Effector memory CD4-positive, alpha-beta T cell (primary cell): ENCODE results near the gene MUC4.

Experiments
- DNase-seq, 3 donors: peaks; one replicate each; pipeline ENCODE4 v3.0.0-alpha.2; 2020
- H3K27ac ChIP-seq: 2 replicates; pipeline ENCODE4 v1.7.0; 2013; ENCODE audit warnings: mild to moderate bottlenecking, low read length, moderate library complexity; ENCODE audit not compliant: insufficient read depth, poor library complexity, severe bottlenecking
- H3K27me3 ChIP-seq: replicated peaks from 2 replicates; pipeline ENCODE4 v1.7.0; 2013; ENCODE audit warnings: mild to moderate bottlenecking, low read length; ENCODE audit not compliant: insufficient read depth, control insufficient read depth, poor library complexity, severe bottlenecking
- H3K36me3 ChIP-seq: 2 replicates; pipeline ENCODE4 v1.7.0; 2013; ENCODE audit warnings: mild to moderate bottlenecking, low read length, moderate library complexity; ENCODE audit not compliant: control insufficient read depth, insufficient read depth
- H3K4me1 ChIP-seq: 2 replicates; pipeline ENCODE4 v1.7.0; 2013; ENCODE audit warnings: low read length, mild to moderate bottlenecking; ENCODE audit not compliant: control insufficient read depth, insufficient read depth, poor library complexity, severe bottlenecking
- H3K4me3 ChIP-seq: 2 replicates; pipeline ENCODE4 v1.7.0; 2013; ENCODE audit warnings: low read length, low read depth, mild to moderate bottlenecking; ENCODE audit not compliant: insufficient read depth, poor library complexity, severe bottlenecking
- H3K9me3 ChIP-seq: 2 replicates; pipeline ENCODE4 v1.7.0; 2013; ENCODE audit warnings: mild to moderate bottlenecking, low read length, moderate library complexity; ENCODE audit not compliant: control insufficient read depth

MUC4 gene

GRCh38 chr3:195769551-195769950 is 42.2 kb downstream of the MUC4 start:
- Histone ChIP-seq H3K4me3 (no peak overlapping the region), H3K27ac (no peak overlapping the region), H3K4me1 (no peaks in the 10 kb centered on the region), H3K36me3 (no peaks in the 10 kb centered on the region), H3K9me3 (no peaks in the 10 kb centered on the region), H3K27me3 (no peaks in the 10 kb centered on the region)
- DNase-seq, result no peak

GRCh38 chr3:195768831-195769303 is 42.9 kb downstream of the MUC4 start:
- Histone ChIP-seq H3K4me3 (no peak overlapping the region), H3K9me3 (no peaks in the 10 kb centered on the region), H3K27ac (no peak overlapping the region), H3K4me1 (no peaks in the 10 kb centered on the region), H3K36me3 (no peaks in the 10 kb centered on the region), H3K27me3 (no peaks in the 10 kb centered on the region)
- no peak for DNase-seq

- Histone ChIP-seq H3K36me3 (no peaks in the 10 kb centered on the region), H3K27me3 (no peaks in the 10 kb centered on the region), H3K9me3 (no peaks in the 10 kb centered on the region), H3K27ac (no peak overlapping the region), H3K4me1 (no peaks in the 10 kb centered on the region), H3K4me3 (no peak overlapping the region)
- DNase-seq, result no peak
These were observed 43.3 kb downstream of the MUC4 start for GRCh38 chr3:195768414-195768813.

- H3K27me3 ChIP-seq, result no peaks in the 10 kb centered on the region
- H3K9me3 ChIP-seq, result no peaks in the 10 kb centered on the region
- no peak for DNase-seq
- no peak overlapping the region for H3K4me3 ChIP-seq
- H3K36me3 ChIP-seq, result no peaks in the 10 kb centered on the region
- no peak overlapping the region for H3K27ac ChIP-seq
- H3K4me1 ChIP-seq, result no peaks in the 10 kb centered on the region
These were observed 43.9 kb downstream of the MUC4 start for GRCh38 chr3:195767792-195768191.

- no peak for DNase-seq
- Histone ChIP-seq H3K4me1 (peaks cover 6% of the 10 kb centered on the region), H3K36me3 (no peaks in the 10 kb centered on the region), H3K27me3 (peaks cover 3% of the 10 kb centered on the region), H3K9me3 (no peaks in the 10 kb centered on the region), H3K27ac (no peak overlapping the region), H3K4me3 (no peak overlapping the region)
These were observed 45.1 kb downstream of the MUC4 start for GRCh38 chr3:195766671-195767070.

- H3K4me3 ChIP-seq, result no peak overlapping the region
- H3K36me3 ChIP-seq, result no peaks in the 10 kb centered on the region
- DNase-seq, result no peak
- H3K4me1 ChIP-seq, result peaks cover 10% of the 10 kb centered on the region
- peaks cover 13% of the 10 kb centered on the region for H3K27me3 ChIP-seq
- no peak overlapping the region for H3K27ac ChIP-seq
- H3K9me3 ChIP-seq, result no peaks in the 10 kb centered on the region
These were observed 46.6 kb downstream of the MUC4 start for GRCh38 chr3:195764961-195765706.

DNA sequence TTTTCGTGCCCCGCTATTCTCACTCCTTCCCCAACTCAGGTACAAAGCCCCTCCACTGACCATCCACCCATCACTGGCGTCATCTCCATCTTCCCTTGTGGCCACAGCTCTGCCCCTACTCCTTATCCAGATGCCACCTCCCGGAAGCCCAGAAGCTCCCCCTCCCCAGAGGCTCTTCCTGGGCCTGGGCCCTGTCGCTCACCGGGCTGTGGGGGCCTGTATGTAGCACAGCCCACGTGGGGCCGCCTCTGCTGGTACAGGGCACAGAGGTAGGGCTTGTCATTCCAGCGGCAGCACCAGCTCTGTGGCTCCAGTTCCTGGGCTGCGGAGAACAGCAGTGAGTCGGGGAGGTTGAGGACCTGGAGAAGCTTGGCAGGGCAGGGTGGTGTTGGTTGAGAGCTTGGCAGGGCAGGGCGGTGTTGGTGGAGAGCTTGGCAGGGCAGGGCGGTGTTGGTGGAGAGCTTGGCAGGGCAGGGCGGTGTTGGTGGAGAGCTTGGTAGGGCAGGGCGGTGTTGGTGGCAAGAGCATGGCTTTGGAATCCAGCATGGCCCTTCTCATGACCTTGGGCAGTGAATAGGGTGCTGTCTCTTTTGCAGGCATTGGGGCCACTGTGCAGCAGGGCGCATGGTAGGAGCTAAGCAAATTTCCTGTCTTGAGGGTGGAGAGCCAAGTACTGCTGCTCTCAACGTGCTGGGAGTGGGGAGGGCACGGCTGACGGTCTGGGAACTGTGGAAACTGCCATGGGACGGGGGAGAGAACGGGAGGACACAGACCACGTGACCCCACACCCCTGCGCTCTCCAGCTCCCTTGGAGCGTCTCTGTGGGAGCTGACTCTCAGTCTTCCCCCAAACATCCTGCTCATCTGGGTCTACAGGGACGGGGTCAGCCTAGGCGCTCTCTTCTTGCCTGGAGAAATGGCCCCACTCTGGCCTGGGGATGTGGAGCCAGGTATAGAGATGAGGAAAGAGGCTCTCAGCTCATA is 47.6 kb downstream of the MUC4 start:
- Histone ChIP-seq H3K4me3 (no peak overlapping the region), H3K4me1 (peaks cover 10% of the 10 kb centered on the region), H3K36me3 (no peaks in the 10 kb centered on the region), H3K27me3 (peaks cover 17% of the 10 kb centered on the region), H3K9me3 (no peaks in the 10 kb centered on the region), H3K27ac (no peak overlapping the region)
- DNase-seq, result no peak

- Histone ChIP-seq H3K4me3 (no peak overlapping the region), H3K36me3 (no peaks in the 10 kb centered on the region), H3K4me1 (peaks cover 10% of the 10 kb centered on the region), H3K9me3 (no peaks in the 10 kb centered on the region), H3K27ac (no peak overlapping the region), H3K27me3 (peaks cover 17% of the 10 kb centered on the region)
- DNase-seq, result no peak
These were observed 48.5 kb downstream of the MUC4 start for GRCh38 chr3:195763076-195763830.

DNA sequence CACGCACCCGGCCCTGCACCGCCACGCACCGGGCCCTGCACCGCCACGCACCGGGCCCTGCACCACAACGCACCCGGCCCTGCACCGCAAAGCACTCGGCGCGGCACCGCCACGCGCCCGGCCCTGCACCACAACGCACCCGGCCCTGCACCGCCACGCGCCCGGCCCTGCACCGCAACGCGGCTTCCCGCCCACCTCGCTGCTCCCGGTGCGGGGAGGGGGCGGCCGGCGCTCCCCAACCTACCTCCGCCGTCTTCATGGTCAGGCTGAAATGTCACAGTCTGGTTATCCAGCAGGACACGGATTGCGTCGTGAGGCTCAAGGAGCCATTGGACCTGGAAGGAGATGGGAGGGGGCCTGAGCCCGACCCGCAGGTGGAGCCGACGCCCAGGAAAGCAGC is 49.1 kb downstream of the MUC4 start:
- peaks cover 17% of the 10 kb centered on the region for H3K27me3 ChIP-seq
- H3K36me3 ChIP-seq, result no peaks in the 10 kb centered on the region
- no peak for DNase-seq
- no peak overlapping the region for H3K4me3 ChIP-seq
- H3K4me1 ChIP-seq, result peaks cover 10% of the 10 kb centered on the region
- H3K27ac ChIP-seq, result no peak overlapping the region
- no peaks in the 10 kb centered on the region for H3K9me3 ChIP-seq
